IMR-90 (cell line): Measurements from ENCODE around the gene OPRL1. TPM values are rescaled to one million over a fixed set of nuclear protein-coding genes. Genes with fewer than 3 reads are reported as not detected.

Experiments
- ATAC-seq: fragments of 200-7000 bp; cut with Tn5 transposase; 2 replicates; pipeline ENCODE4 v1.9.1; 2020; ENCODE audit warnings: low read depth, mild to moderate bottlenecking, moderate library complexity
- BruUV-seq: library from RNA; stranded (reverse); fragments of 400-500 nt; replicated peaks from 2 replicates; lab custom pipeline; 2021; lab: Mats Ljungman, UMichigan
- CTCF ChIA-PET: fragments of 300-600 bp; formaldehyde crosslinking; extraction: SDS; loops from one replicate; lab custom pipeline; 2021; ENCODE audit warnings: antibody characterized with exemption; lab: Yijun Ruan, JAX
- POLR2A ChIA-PET: fragments of 300-600 bp; sonication (Branson Sonifier 250); formaldehyde crosslinking; loops from one replicate; lab custom pipeline; 2022; ENCODE audit warnings: antibody characterized with exemption; ENCODE audit not compliant: unreplicated experiment; lab: Charles Lee
- DNase-seq: peaks from one replicate; pipeline ENCODE4 v3.0.0; 2013
- H2AFZ ChIP-seq: replicated peaks from 2 replicates; pipeline ENCODE3; 2013; ENCODE audit warnings: low read length, mild to moderate bottlenecking; ENCODE audit not compliant: poor library complexity
- H2AK5ac ChIP-seq: 2 replicates; pipeline ENCODE4 v1.6.1; 2013; ENCODE audit warnings: low read depth, low read length, inconsistent platforms
- H2AK9ac ChIP-seq: replicated peaks from 2 replicates; pipeline ENCODE3; 2013; ENCODE audit warnings: mild to moderate bottlenecking, low read depth, low read length, moderate library complexity; ENCODE audit not compliant: poor library complexity
- H2BK120ac ChIP-seq: 2 replicates; pipeline ENCODE4 v1.6.1; 2013; ENCODE audit warnings: low read depth, low read length, inconsistent platforms
- H2BK15ac ChIP-seq: 3 replicates; pipeline ENCODE4 v1.6.1; 2013; ENCODE audit warnings: low read depth, low read length, inconsistent platforms
- H2BK20ac ChIP-seq: 2 replicates; pipeline ENCODE4 v1.6.1; 2013; ENCODE audit warnings: low read depth, mild to moderate bottlenecking, inconsistent platforms, low read length, moderate library complexity
- H2BK5ac ChIP-seq: 2 replicates; pipeline ENCODE4 v1.6.1; 2013; ENCODE audit warnings: mild to moderate bottlenecking, low read depth, low read length, inconsistent platforms; ENCODE audit not compliant: poor library complexity, severe bottlenecking
- H3K14ac ChIP-seq: replicated peaks from 2 replicates; pipeline ENCODE4 v1.6.1; 2013; ENCODE audit warnings: low read depth, low read length, inconsistent platforms
- H3K18ac ChIP-seq: 2 replicates; pipeline ENCODE4 v1.6.1; 2013; ENCODE audit warnings: low read depth, low read length, control low read depth
- H3K23ac ChIP-seq: 2 replicates; pipeline ENCODE4 v1.6.1; 2013; ENCODE audit warnings: low read depth, low read length, inconsistent platforms
- H3K27ac ChIP-seq: 2 replicates; pipeline ENCODE4 v1.5.1; 2013; ENCODE audit warnings: mild to moderate bottlenecking, control low read depth, low read length; ENCODE audit not compliant: insufficient read depth
- H3K27me3 ChIP-seq: 2 replicates; pipeline ENCODE4 v1.6.1; 2013; ENCODE audit warnings: low read length; ENCODE audit not compliant: control insufficient read depth, insufficient read depth
- H3K36me3 ChIP-seq: 2 replicates; pipeline ENCODE4 v1.6.1; 2013; ENCODE audit warnings: low read length, mixed read lengths; ENCODE audit not compliant: control insufficient read depth, insufficient read depth
- H3K4ac ChIP-seq: 2 replicates; pipeline ENCODE4 v1.6.1; 2013; ENCODE audit warnings: low read depth, low read length, inconsistent platforms
- H3K4me1 ChIP-seq: 2 replicates; pipeline ENCODE4 v1.6.1; 2013; ENCODE audit warnings: low read length, mixed read lengths; ENCODE audit not compliant: control insufficient read depth, insufficient read depth
- H3K4me2 ChIP-seq: 2 replicates; pipeline ENCODE4 v1.6.1; 2013; ENCODE audit warnings: low read depth, mild to moderate bottlenecking, control low read depth, low read length, moderate library complexity
- H3K4me3 ChIP-seq: 2 replicates; pipeline ENCODE4 v1.5.1; 2013; ENCODE audit warnings: low read depth, mild to moderate bottlenecking, control low read depth, low read length, moderate library complexity; ENCODE audit not compliant: insufficient read depth
- H3K56ac ChIP-seq: 2 replicates; pipeline ENCODE4 v1.6.1; 2013; ENCODE audit warnings: low read length, inconsistent platforms; ENCODE audit not compliant: insufficient read depth; ENCODE audit errors: extremely low read depth
- H3K79me1 ChIP-seq, 2 experiments: 2 replicates each; pipeline ENCODE4 v1.6.1; 2013; ENCODE audit warnings: low read length in 2 of 2, inconsistent platforms in 1 of 2, low read depth in 1 of 2
- H3K9ac ChIP-seq: 2 replicates; pipeline ENCODE4 v1.6.1; 2013; ENCODE audit warnings: low read depth, low read length, control low read depth
- H3K9me1 ChIP-seq: 2 replicates; pipeline ENCODE4 v1.6.1; 2013; ENCODE audit warnings: low read length, inconsistent platforms; ENCODE audit not compliant: insufficient read depth
- H3K9me3 ChIP-seq: 2 replicates; pipeline ENCODE4 v1.6.1; 2013; ENCODE audit warnings: low read length; ENCODE audit not compliant: control insufficient read depth, insufficient read depth
- H4K20me1 ChIP-seq: 2 replicates; pipeline ENCODE4 v1.6.1; 2013; ENCODE audit warnings: low read length, inconsistent platforms; ENCODE audit not compliant: insufficient read depth
- H4K5ac ChIP-seq: 2 replicates; pipeline ENCODE4 v1.6.1; 2013; ENCODE audit warnings: mild to moderate bottlenecking, low read depth, low read length, control low read depth
- H4K8ac ChIP-seq, 2 experiments: 2 replicates each; pipeline ENCODE4 v1.6.1; 2013; ENCODE audit warnings: low read depth in 2 of 2, low read length in 2 of 2, control low read depth in 1 of 2, inconsistent platforms in 1 of 2
- H4K91ac ChIP-seq: 2 replicates; pipeline ENCODE4 v1.6.1; 2013; ENCODE audit warnings: low read depth, low read length, inconsistent platforms; ENCODE audit not compliant: insufficient read depth
- BHLHE40 ChIP-seq: fragments of 150-350 bp; IDR thresholded peaks from 2 replicates; pipeline ENCODE4 v1.6.1; 2016; ENCODE audit warnings: mild to moderate bottlenecking, low read depth, low read length
- CEBPB ChIP-seq: IDR thresholded peaks from 2 replicates; pipeline ENCODE4 v1.6.1; 2012; ENCODE audit warnings: low read depth, low read length, improper control_type of control experiment
- CHD1 ChIP-seq: IDR thresholded peaks from 2 replicates; pipeline ENCODE4 v1.6.1; 2012; ENCODE audit warnings: low read depth, low read length, improper control_type of control experiment
- ELK1 ChIP-seq: fragments of 150-350 bp; IDR thresholded peaks from 2 replicates; pipeline ENCODE4 v1.6.1; 2016; ENCODE audit warnings: low read depth, mild to moderate bottlenecking, low read length, moderate library complexity, borderline replicate concordance
- FOS ChIP-seq: fragments of 150-350 bp; IDR thresholded peaks from 2 replicates; pipeline ENCODE4 v1.6.1; 2016; ENCODE audit warnings: low read depth, low read length
- MAZ ChIP-seq: IDR thresholded peaks from 2 replicates; pipeline ENCODE4 v1.6.1; 2012; ENCODE audit warnings: low read depth, mild to moderate bottlenecking, low read length, improper control_type of control experiment, moderate library complexity, borderline replicate concordance
- POLR2A ChIP-seq: IDR thresholded peaks from 2 replicates; pipeline ENCODE4 v1.6.1; 2012; ENCODE audit warnings: mild to moderate bottlenecking, low read depth, low read length
- RAD21 ChIP-seq: IDR thresholded peaks from 2 replicates; pipeline ENCODE4 v1.6.1; 2012; ENCODE audit warnings: low read length, improper control_type of control experiment
- WGBS, 2 experiments: methylation state at CpG; one replicate each; pipeline versions ENCODE4 v1.1.5 to v1.1.7; 2013; ENCODE audit warnings: missing lambda C conversion rate in 2 of 2; ENCODE audit not compliant: insufficient read length in 1 of 2; ENCODE audit errors: extremely low coverage in 2 of 2; 5-methylcytosine and 5-hydroxymethylcytosine counted together
- dilution Hi-C: fragments of 300-500 bp; cut with HindIII; formaldehyde crosslinking; loops from one replicate; pipeline ENCODE4 v1.14.3; 2018; ENCODE audit warnings: low sequenced_read_pairs; ENCODE audit not compliant: unreplicated experiment
- in situ Hi-C: fragments of 300-500 bp; cut with MboI; formaldehyde crosslinking; loops from 3 replicates; pipeline ENCODE4 v1.14.3; 2019; ENCODE audit warnings: low sequenced_read_pairs, inconsistent platforms, mixed read lengths
- intact Hi-C: fragments of 100-400 bp; cut with micrococcal nuclease; formaldehyde crosslinking; loops from 2 replicates; pipeline ENCODE4 v1.10.0; 2022
- polyA plus RNA-seq, 3 experiments: library from polyadenylated mRNA; depleted of rRNA; stranded (reverse); fragments of >200 nt; gene quantifications; 2 replicates each; pipeline ENCODE4 v1.2.3, GENCODE V29; 2012; ENCODE audit warnings: low replicate concordance in 1 of 3
- total RNA-seq: library from RNA; depleted of rRNA; stranded (reverse); fragments of >200 nt; gene quantifications from 2 replicates; pipeline ENCODE4 v1.2.3, GENCODE V29; 2012

OPRL1 gene
- total and polyA plus RNA-seq, 2 of the 4 experiments (the other 2 are of a cell fraction): 0.36 to 1.2 TPM

GRCh38 chr20:64052326-64052722, 27.6 kb upstream of the OPRL1 start:
- Histone ChIP-seq H3K9ac (no peak overlapping the region), H2BK5ac (no peak overlapping the region), H2BK15ac (no peak overlapping the region), H3K79me1 (no peaks in the 10 kb centered on the region), H3K56ac (no peak overlapping the region), H3K4me1 (no peaks in the 10 kb centered on the region; the same call in 1 of the 2 replicates), H4K91ac (no peak overlapping the region), H3K36me3 (no peaks in the 10 kb centered on the region), H3K18ac (no peak overlapping the region), H3K27ac (no peak overlapping the region), H2AFZ (peak overlapping the region; percentile 43), H2AK9ac (no peak overlapping the region), H4K5ac (no peak overlapping the region), H3K4ac (no peak overlapping the region), H3K27me3 (peaks cover 45% of the 10 kb centered on the region), H3K9me3 (no peaks in the 10 kb centered on the region), H2AK5ac (no peak overlapping the region), H3K14ac (no peak overlapping the region), H3K4me2 (no peak overlapping the region), H3K9me1 (no peaks in the 10 kb centered on the region), H2BK120ac (no peak overlapping the region), H4K20me1 (no peaks in the 10 kb centered on the region), H3K4me3 (no peak overlapping the region), H3K23ac (no peak overlapping the region), H2BK20ac (no peak overlapping the region), H4K8ac (no peak overlapping the region)
- intact Hi-C loops: no loop called here
- CTCF ChIA-PET: no interaction called here
- POLR2A ChIA-PET: no interaction called here
- TF ChIP-seq FOS (no peak), MAZ (no peak), POLR2A (no peak), BHLHE40 (no peak), ELK1 (no peak), CEBPB (no peak), RAD21 (no peak), CHD1 (no peak)
- DNase-seq: no peak
- BruUV-seq: no TSS peak
- dilution Hi-C loops: no loop called here
- no peak for ATAC-seq
- in situ Hi-C loops: no loop called here
- no CpG with 5 or more reads among the region's 10 CpGs for WGBS, 2 experiments
